GM21367 (cell line): Measurements from ENCODE around the gene TMEM231.

Source experiments
- ATAC-seq: cut with Tn5 transposase; IDR thresholded peaks from one replicate; pipeline ENCODE4 v1.9.1; 2021; ENCODE audit not compliant: unreplicated experiment

The TMEM231 gene

DNA sequence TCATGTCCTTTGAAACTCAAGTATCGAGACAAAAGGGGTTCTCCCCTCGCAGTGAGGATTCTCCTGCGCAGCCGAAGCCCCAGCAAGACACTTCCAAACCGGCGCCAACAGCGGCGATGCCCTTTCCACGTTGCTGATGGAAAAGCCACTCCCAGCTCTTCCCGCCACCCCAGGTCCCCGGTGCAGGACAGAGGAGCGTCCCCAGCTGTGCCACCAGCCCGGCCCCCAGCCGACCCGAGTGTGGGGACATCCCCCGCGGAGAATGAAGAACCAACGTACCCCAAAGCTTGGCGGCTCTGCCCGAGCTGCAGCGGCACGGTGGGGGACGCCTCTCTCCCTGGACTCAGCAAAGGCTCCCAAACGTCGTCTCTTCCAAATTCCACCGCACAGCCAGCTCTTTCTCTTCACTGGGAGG is 61.4 kb downstream of the TMEM231 start:
- no peak for ATAC-seq

DNA sequence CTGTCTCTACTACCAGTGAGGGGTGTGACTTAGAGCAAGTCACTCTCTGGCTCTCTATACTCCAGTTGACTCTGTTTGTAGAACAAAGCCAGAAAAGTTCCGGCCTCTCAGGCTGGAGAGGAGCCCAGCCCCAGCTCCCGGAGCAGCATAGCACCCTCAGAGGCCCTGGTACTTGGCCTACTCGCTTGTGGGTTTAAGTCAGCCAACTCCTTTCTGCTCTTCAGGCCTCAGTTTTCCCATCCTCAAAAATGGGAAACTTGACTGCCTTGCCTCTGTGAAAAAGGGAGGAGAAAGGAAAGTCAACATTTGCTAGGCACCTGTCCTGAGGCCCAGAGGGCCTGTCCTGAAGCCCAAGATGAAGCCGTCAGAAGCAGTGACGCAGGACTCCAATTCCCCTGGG is 61.9 kb downstream of the TMEM231 start:
- no peak for ATAC-seq

DNA sequence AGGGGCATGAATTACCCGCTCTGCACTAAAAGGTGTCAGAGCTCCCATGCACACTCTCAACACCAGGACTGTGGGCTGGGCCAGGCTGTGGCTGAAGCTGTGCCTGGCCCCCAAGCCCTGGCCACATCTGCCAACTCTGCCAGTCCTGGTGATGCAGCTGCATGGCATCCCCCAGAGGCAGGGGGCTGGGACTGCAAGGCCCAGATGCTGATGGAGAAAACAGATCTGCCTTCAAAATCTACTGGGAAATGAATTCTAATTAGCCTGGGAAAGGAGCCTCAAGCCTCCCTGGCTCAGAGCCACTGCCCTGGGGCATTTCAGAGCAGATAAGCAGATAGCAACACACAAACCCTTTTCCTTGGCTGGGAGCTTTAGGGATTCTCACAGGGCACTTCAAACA is 64.2 kb downstream of the TMEM231 start:
- ATAC-seq = no peak

DNA sequence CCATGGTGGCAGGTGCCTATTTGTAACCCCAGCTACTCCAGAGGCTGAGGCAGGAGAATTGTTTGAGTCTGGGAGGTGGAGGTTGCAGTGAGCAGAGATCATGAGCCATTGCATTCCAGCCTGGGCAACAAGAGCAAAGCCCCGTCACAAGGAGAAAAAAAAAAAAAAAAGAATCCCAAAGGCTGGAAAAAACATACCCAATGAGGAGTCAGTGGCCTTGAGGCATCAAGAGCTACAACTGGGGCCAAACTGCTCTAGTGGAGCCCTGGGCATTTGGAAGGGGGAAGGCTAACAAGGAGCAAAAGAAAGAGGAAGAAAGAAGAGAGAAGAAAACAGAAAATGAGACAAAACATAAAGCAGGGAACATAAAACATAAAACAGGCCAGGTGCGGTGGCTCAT is 67.7 kb downstream of the TMEM231 start:
- ATAC-seq = no peak
